Activated T-cell treated with anti-CD3 and anti-CD28 coated beads, Interleukin-2, amount 50 U/mL, for 4 hours (primary cell): ENCODE results near the gene HNF1B. TPM values are rescaled to one million over a fixed set of nuclear protein-coding genes. Genes with fewer than 3 reads are reported as not detected.
A peak's percentile ranks its signal among the peaks of the same experiment; 100 is the strongest.

Experiments
- ATAC-seq, 2 donors: fragments of 200-7000 bp; cut with Tn5 transposase; one replicate each; pipeline ENCODE4 v1.10.0; 2021
- DNase-seq: peaks from one replicate; pipeline ENCODE4 v3.0.0-alpha.2; 2020
- H3K27me3 Mint-ChIP-seq: one replicate; pipeline ENCODE4 v1.8.0; 2021; ENCODE audit warnings: low read depth, mixed read lengths
- H3K36me3 Mint-ChIP-seq: one replicate; pipeline ENCODE4 v1.8.0; 2022; ENCODE audit warnings: mixed read lengths; ENCODE audit not compliant: insufficient read depth
- H3K4me1 Mint-ChIP-seq: one replicate; pipeline ENCODE4 v1.8.0; 2021; ENCODE audit warnings: low read depth, mixed read lengths
- H3K4me3 Mint-ChIP-seq: one replicate; pipeline ENCODE4 v1.8.0; 2021; ENCODE audit warnings: mild to moderate bottlenecking, moderate library complexity, mixed read lengths
- H3K9me3 Mint-ChIP-seq: one replicate; pipeline ENCODE4 v1.8.0; 2021; ENCODE audit warnings: mixed read lengths
- total RNA-seq, 3 donors: library from RNA; stranded (reverse); gene quantifications; one replicate each; pipeline ENCODE4 v1.2.1, GENCODE V29; 2021

The HNF1B gene
- total RNA-seq, 3 donors from 2014 or later = 0.16 TPM; not detected in 2

DNA sequence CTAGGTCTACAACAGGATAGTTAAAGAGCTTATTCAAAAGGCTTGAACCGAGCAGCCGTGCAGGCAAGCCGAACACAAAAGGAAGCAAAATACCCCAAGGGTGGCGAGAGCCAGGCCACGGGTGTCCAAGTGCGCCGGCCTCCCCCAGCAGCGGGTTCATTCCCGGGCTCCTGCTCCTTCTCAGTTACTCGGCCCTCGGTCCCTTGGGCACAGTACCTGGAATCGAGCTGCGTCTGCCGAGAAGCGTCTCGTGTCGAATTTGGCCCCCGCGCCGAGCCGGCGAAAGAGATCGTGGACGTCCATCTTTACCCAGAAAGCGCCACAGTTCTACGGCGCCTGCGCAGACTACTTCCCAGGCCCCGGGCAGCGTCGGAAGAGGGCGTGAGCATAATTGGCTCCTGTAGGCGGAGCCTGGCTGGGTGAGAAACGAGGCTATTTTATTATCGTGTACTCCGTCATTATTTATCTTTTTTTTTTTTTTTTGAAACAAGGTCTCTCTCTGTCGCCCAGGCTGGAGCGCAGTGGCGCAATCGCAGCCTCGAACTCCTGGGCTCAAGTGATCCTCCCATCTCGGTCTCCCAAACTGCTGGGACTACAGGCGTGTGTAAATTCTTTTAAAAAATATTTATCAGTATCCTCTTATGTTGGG, 101.6 kb downstream of the HNF1B start, which contains the start of gene DDX52:
Gene DDX52, minus strand, starts transcription at position 329 of the 649 bp plus-strand sequence. Its CDS starts 26 bp downstream, at position 303.
- Mint-ChIP-seq H3K4me3 (peak within 1 kb of the TSS; percentile 98), H3K9me3 (no peaks in the 10 kb centered on the region), H3K4me1 (peaks cover 36% of the 10 kb centered on the region), H3K27me3 (peaks cover 34% of the 10 kb centered on the region), H3K36me3 (peaks cover 19% of the 10 kb centered on the region)
- DNase-seq = peak; percentile 80
- peak; percentile 98 to 99 for ATAC-seq

DNA sequence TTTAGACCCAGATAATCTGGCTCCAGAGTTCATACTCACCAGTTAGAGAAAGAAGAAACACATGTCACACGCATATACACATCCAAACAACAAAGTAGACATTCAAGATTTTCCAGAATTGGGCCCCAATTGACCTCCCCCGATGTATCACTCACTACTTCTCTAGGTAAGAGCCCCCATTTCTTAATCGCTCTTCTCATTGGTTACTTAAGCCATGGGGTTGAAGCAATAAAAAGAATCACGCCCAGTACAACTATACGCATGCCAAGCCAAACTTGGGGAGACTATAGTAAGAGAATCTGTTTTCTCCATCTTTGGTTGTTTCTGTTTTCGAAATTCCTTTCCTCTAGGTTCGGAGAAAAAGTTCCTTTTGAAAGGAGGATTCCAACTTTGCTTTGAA, 102.2 kb downstream of the HNF1B start:
- peak overlapping the region; percentile 98 for H3K4me3 Mint-ChIP-seq
- H3K9me3 Mint-ChIP-seq = no peaks in the 10 kb centered on the region
- peaks cover 38% of the 10 kb centered on the region for H3K4me1 Mint-ChIP-seq
- peaks cover 28% of the 10 kb centered on the region for H3K27me3 Mint-ChIP-seq
- peaks cover 23% of the 10 kb centered on the region for H3K36me3 Mint-ChIP-seq
- DNase-seq = no peak
- ATAC-seq = peak; percentile 65 to 67

DNA sequence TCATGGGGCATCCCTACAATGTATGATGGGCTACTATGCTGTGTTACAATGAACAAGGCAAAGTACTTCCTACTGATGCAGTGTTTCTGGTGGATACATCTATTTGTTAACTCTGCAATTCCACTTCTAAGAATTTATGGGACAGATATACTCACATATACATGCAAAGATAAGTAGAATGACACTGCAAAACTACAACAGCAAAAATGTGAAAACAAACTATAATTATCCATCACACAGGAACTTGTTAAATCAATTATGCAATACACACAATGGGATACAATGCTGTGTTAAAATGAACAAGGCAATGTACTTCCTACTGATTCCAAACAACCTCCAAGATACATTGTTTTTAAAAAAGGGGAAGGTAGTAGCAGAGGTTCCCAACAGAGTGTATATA, 104.8 kb downstream of the HNF1B start:
- DNase-seq (no peak), ATAC-seq (no peak)
- peaks cover 12% of the 10 kb centered on the region for H3K27me3 Mint-ChIP-seq
- H3K4me3 Mint-ChIP-seq = no peak overlapping the region
- H3K4me1 Mint-ChIP-seq = peaks cover 38% of the 10 kb centered on the region
- peaks cover 37% of the 10 kb centered on the region for H3K36me3 Mint-ChIP-seq
- no peaks in the 10 kb centered on the region for H3K9me3 Mint-ChIP-seq

DNA sequence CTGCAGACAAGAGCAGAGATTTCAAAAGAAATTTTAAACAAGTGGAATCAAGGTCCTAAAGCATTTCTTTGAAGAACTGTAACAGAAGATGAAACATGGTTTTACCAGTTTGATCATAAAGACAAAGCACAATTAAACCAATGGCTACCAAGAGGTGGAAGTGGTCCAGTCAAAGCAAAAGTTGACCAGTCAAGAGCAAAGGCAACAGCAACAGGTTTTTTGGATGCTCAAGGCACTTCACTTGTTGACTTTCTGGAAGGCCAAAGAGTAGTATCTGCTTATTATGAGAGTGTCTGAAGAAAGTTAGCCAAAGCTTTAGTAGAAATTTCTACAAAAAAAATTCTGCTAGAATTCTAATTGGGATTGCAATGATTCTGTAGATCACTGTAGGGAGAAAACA, 106.9 kb downstream of the HNF1B start:
- Mint-ChIP-seq H3K27me3 (no peaks in the 10 kb centered on the region), H3K4me1 (peaks cover 30% of the 10 kb centered on the region), H3K9me3 (no peaks in the 10 kb centered on the region), H3K36me3 (peaks cover 37% of the 10 kb centered on the region), H3K4me3 (no peak overlapping the region)
- no peak for ATAC-seq
- DNase-seq = no peak

Other genes with a start within 250 kb of the HNF1B start
- 10 to 100 TPM; 34.9 to 42.5 (median 36.7) TPM for gene SYNRG, start 135.6 kb downstream of the HNF1B start, total RNA-seq
- gene DDX52, start 101.6 kb downstream of the HNF1B start, total RNA-seq = 10 to 100 TPM; 34.1 to 43.4 (median 36.2) TPM
- gene TBC1D3K, start 179.4 kb upstream of the HNF1B start, total RNA-seq = not detected
- gene TBC1D3L, start 244.0 kb upstream of the HNF1B start, total RNA-seq = 1 to 10 TPM; 5.0 to 5.6 (median 5.3) TPM